Pancreas (tissue), 10 donors: ENCODE results near the gene RBM20. TPM values are rescaled to one million over a fixed set of nuclear protein-coding genes. Genes with fewer than 3 reads are reported as not detected.
"Not testable (repeated sequence)": the region's sequence is repeated elsewhere in the genome, so short reads cannot be mapped to it uniquely, and the experiment has no call there.

Experiments
- ATAC-seq, 4 donors: fragments of 200-7000 bp; cut with Tn5 transposase; one replicate each; pipeline versions ENCODE4 v1.8.0 to v1.9.1; 2020; ENCODE audit warnings: mild to moderate bottlenecking in 4 of 4, moderate library complexity in 4 of 4
- DNase-seq, 6 donors: peaks; one replicate each; pipeline ENCODE4 v3.0.0-alpha.2; 2020
- FAIRE-seq: peaks from 2 replicates; lab custom pipeline; 2012; peaks lifted over from hg19 to GRCh38; lab: Jason Lieb, UNC
- H3K27ac ChIP-seq, 4 donors: fragments of 200-600 bp; sonication (generic); 1 replicate in 3 of 4; 2 replicates in 1 of 4; pipeline versions ENCODE4 v1.5.0 to v1.8.0; 2020
- H3K27me3 ChIP-seq, 4 donors: fragments of 200-600 bp; one replicate each; pipeline ENCODE4 v1.8.0; 2021
- H3K36me3 ChIP-seq, 3 donors: fragments of 200-600 bp; sonication (generic) in 1 of 3; one replicate each; pipeline versions ENCODE4 v1.5.0 to v1.8.0; 2020 to 2021
- H3K4me1 ChIP-seq, 3 donors: fragments of 200-600 bp; one replicate each; pipeline ENCODE4 v1.8.0; 2021
- H3K4me3 ChIP-seq, 4 donors: fragments of 200-600 bp; sonication (generic) in 2 of 4; one replicate each; pipeline versions ENCODE4 v1.5.0 to v1.8.0; 2020 to 2021
- H3K9me3 ChIP-seq, 4 donors: fragments of 200-600 bp; one replicate each; pipeline ENCODE4 v1.8.0; 2021
- WGBS, 2 donors: extraction: QIAGEN DNeasy Blood & Tissue Kit; methylation state at CpG; one replicate each; pipeline ENCODE4 v1.1.7; 2013; 5-methylcytosine and 5-hydroxymethylcytosine counted together
- intact Hi-C, 3 donors: fragments of 100-400 bp; cut with DNase I; formaldehyde crosslinking; loops; one replicate each; pipeline versions ENCODE4 v1.11.1 to v1.14.2; 2022
- polyA plus RNA-seq, 2 donors: library from polyadenylated mRNA; stranded (reverse); fragments of 200-250 nt; gene quantifications; one replicate each; pipeline ENCODE4 v1.2.3, GENCODE V29; 2013
- total RNA-seq, 6 donors: library from RNA; stranded (reverse); fragmentation: NEBNext Ultra II Directional in 4 of 6; extraction: Animal tissue kit (Norgen Biotek cat#: 25700) in 4 of 6; gene quantifications; one replicate each; pipeline versions ENCODE4 v1.2.1 to v1.2.4, GENCODE V29; 2021 to 2023
- TF ChIP-seq, protein P1 (sequence below), 4 donors: fragments of 200-600 bp; sonication (generic) in 3 of 4; IDR thresholded peaks; one replicate each; pipeline versions ENCODE4 v1.5.0 to v1.8.0; 2021; ENCODE audit warnings: antibody characterized with exemption in 4 of 4
- donor health status: healthy with polysubstance abuse.
- donor health status: DM: no; HTN: no; CAD: no; lungs with moderate emphysema.
- donor health status: DM: no; HTN: no; CAD: no.
- donor health status: control.
- donor health status: control.
- donor health status: Bipolar disorder and iron deficiency.
- donor health status: DM: yes; HTN: yes; CAD: no.
- donor health status: DM: no; HTN: no; CAD: no.
- donor health status: DM: no; HTN: no; CAD: no.
- donor health status: DM: yes; HTN: yes; CAD: no.

Gene RBM20
- total and polyA plus RNA-seq, 8 donors, result 0.79 to 23.6 (median 3.7) TPM

DNA sequence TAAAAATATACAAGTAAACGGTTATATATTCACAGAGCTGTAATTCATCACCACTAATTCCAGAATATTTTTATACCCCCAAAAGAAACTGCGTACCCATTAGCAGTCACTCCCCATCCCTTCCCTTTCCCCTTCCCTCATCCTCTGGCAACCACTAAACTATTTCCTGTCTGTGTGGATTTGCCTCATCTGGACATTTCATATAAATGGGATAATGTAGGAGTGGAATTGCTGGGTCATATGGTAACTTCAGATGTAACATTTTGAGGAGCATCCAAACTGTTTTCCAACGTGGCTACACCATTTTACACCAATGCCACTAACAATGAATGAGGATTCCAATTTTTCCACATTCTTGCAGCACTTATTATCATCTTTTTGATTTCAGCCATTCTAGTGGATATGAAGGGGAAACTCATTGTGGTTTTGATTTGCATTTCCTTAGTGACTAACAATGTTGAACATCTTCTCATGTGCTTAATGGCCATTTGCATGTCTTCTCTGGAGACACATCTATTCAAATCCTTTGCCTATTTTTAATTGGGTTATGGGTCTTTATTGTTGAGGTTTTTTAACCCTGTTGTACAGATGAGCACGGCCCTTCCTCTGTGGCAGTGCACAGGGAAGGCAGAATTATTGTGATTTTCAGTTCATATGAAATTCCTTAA, 79.2 kb downstream of the RBM20 start:
- TF ChIP-seq, protein P1, sequence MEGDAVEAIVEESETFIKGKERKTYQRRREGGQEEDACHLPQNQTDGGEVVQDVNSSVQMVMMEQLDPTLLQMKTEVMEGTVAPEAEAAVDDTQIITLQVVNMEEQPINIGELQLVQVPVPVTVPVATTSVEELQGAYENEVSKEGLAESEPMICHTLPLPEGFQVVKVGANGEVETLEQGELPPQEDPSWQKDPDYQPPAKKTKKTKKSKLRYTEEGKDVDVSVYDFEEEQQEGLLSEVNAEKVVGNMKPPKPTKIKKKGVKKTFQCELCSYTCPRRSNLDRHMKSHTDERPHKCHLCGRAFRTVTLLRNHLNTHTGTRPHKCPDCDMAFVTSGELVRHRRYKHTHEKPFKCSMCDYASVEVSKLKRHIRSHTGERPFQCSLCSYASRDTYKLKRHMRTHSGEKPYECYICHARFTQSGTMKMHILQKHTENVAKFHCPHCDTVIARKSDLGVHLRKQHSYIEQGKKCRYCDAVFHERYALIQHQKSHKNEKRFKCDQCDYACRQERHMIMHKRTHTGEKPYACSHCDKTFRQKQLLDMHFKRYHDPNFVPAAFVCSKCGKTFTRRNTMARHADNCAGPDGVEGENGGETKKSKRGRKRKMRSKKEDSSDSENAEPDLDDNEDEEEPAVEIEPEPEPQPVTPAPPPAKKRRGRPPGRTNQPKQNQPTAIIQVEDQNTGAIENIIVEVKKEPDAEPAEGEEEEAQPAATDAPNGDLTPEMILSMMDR (IDR thresholded peaks at IDR 0.05), result no peak
- Histone ChIP-seq H3K36me3 (no peaks in the 10 kb centered on the region), H3K27ac (no peak overlapping the region), H3K27me3 (no peaks in the 10 kb centered on the region), H3K4me3 (no peak overlapping the region), H3K4me1 (no peaks in the 10 kb centered on the region), H3K9me3 (no peaks in the 10 kb centered on the region)
- DNase-seq (no peak), FAIRE-seq (no peak), ATAC-seq (no peak)
- 78 to 88% methylated on average over 4 of the region's 4 CpGs for WGBS, 2 donors
- intact Hi-C loops, result no loop called here

DNA sequence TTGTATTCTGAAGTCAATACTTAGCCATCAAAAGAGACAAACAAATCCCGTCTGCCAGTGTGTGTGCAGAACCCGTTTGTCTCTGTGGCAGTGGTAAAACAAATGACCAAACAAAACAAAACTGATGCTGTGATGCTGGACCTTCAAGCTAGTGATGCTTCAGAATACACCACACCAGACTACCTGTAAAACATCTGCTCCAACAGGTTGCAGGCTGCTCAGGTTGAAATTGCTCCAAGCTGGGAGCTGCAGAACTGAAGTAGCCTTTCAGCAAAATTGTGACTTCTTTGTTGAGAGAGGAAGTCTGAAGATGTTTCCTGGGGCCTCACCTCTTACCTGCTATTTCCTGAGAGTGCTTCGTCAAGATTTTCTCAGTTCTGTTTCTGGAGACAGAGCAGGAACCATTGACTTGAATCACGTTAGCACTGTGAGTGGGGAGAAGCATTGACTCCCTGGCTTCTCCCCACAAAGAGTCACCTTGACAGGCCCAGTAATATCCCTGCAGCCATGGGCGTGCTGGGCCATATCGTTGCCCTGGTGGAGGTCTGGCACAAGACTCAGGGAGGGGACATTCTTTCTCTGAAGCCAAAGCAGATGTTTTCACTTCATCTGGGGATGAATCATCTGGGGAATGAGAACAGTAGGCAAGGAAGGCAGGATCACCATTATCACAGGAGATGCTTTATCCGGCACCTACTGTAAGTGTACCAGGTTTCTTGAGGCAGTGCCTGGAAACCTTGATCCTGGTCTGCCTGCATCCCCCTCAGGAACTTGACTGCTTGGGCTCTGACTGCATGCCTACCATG, 80.2 kb downstream of the RBM20 start:
- FAIRE-seq (no peak), DNase-seq (no peak), ATAC-seq (no peak)
- TF ChIP-seq, protein P1 (IDR thresholded peaks at IDR 0.05), result no peak
- no peaks in the 10 kb centered on the region for H3K27me3 ChIP-seq
- H3K9me3 ChIP-seq, result no peaks in the 10 kb centered on the region
- intact Hi-C loops, result no loop called here
- H3K36me3 ChIP-seq, result no peaks in the 10 kb centered on the region
- no peak overlapping the region for H3K4me3 ChIP-seq
- no peaks in the 10 kb centered on the region for H3K4me1 ChIP-seq
- no peak overlapping the region for H3K27ac ChIP-seq
- 63 to 70% methylated on average over 7 of the region's 7 CpGs for WGBS, 2 donors

DNA sequence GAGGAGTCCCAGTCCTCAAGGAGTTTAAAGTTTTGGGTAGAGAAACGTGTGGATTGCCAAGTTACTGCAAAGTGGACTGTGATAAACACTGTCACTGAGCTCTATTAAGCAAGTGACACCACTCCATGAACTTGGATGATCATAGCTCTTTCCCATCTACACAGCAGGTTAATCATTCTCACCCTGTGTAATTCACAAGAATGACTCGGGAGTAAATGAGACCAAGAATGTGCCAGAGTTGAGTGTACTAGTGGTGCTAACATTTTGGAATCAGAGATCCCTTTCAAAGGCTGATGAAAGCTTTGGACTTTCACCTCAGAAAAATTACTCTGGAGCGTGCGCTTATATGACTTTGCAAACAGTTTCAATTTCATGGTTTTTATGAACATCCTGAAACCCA, 80.8 kb downstream of the RBM20 start:
- Histone ChIP-seq H3K36me3 (no peaks in the 10 kb centered on the region), H3K27me3 (no peaks in the 10 kb centered on the region), H3K9me3 (no peaks in the 10 kb centered on the region), H3K4me1 (no peaks in the 10 kb centered on the region), H3K27ac (no peak overlapping the region), H3K4me3 (no peak overlapping the region)
- ATAC-seq, result peak in 1 of 4 donors; percentile 46
- no peak for FAIRE-seq
- intact Hi-C loops, result no loop called here
- 49 to 55% methylated on average over 4 of the region's 4 CpGs for WGBS, 2 donors
- TF ChIP-seq, protein P1 (IDR thresholded peaks at IDR 0.05), result no peak
- DNase-seq, result no peak

DNA sequence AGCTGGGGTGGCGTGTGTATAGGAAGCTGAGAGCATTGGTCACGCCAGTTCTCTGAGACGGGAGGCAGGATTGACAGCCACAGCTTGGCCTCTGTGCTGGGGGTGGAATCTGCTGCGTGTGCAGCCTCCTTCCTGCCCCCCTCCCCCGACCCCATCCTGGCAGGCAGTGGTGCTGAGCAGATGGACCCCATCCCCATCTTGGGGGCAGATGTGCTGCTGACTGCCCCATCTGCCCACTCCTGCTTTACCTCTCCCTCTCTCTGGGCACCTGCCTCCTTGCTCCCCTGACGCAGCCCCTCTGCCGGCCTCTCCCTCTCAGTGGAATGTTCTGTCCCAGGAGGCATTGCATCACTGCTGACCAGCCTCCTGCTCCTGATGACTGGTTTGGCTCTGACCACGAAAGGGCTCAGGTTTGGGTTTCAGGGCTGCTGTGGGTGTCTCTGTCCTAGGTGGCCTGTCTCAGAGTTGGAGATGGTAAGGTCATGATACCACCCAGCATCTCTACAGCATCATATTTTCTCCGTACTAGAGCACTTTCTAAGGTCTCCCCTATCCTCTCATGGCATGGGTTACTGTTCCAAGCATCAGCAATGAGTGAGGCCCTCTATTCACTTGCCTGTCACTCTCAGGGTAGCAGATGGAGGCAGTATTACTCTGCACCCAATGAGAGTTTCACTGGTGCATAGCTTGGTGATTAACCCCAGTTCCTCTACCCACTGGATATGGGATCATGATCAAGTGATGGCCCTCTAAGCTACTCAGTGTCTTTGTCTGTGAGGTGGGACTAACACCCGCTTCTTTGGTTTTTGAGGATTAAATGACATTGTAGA, 81.9 kb downstream of the RBM20 start:
- FAIRE-seq (no peak), ATAC-seq (peak in 1 of 4 donors; percentile 35)
- WGBS, 2 donors, result 63 to 67% methylated on average over 10 of the region's 10 CpGs

DNA sequence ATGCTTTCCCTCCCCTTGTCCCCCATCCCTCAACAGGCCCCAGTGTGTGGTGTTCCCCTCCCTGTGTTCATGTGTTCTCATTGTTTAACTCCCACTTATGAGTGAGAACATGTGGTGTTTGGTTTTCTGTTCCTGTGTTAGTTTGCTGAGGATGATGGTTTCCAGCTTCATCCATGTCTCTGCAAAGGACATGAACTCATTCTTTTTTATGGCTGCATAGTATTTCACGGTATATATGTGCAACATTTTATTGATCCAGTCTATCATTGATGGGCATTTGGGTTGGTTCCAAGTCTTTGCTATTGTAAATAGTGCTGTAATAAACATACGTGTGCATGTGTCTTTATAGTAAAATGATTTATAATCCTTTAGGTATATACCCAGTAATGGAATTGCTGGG, 83.6 kb downstream of the RBM20 start:
- FAIRE-seq, H3K27ac ChIP-seq, H3K4me1 ChIP-seq, H3K27me3 ChIP-seq, intact Hi-C loops, DNase-seq, H3K9me3 ChIP-seq, H3K4me3 ChIP-seq, ATAC-seq, H3K36me3 ChIP-seq: not testable (repeated sequence)
- 75 to 82% methylated on average over 2 of the region's 2 CpGs for WGBS, 2 donors

More for the DNA sequence above, 81.9 kb downstream of the RBM20 start:
- TF ChIP-seq, protein P1 (IDR thresholded peaks at IDR 0.05), result no peak
- no peaks in the 10 kb centered on the region for H3K4me1 ChIP-seq
- no peak for DNase-seq
- intact Hi-C loops, result no loop called here
- no peaks in the 10 kb centered on the region for H3K36me3 ChIP-seq
- no peaks in the 10 kb centered on the region for H3K27me3 ChIP-seq
- H3K9me3 ChIP-seq, result no peaks in the 10 kb centered on the region
- no peak overlapping the region for H3K27ac ChIP-seq
- H3K4me3 ChIP-seq, result no peak overlapping the region
